ENCODE results near the gene SH3PXD2A.

SH3PXD2A gene

GRCh38 chr10:103669944-103670343 lies 185.4 kb downstream of the SH3PXD2A start:
- Histone ChIP-seq H3K9me3 (ENCODE audit: control extremely low read depth in 1 of 5, control insufficient read depth in 4 of 5, insufficient read depth in 2 of 5, low read depth in 1 of 5, low read length in 4 of 5) (no peaks in the 10 kb centered on the region), H3K27ac (ENCODE audit: insufficient read depth in 1 of 2, low read depth in 1 of 2, low read length in 2 of 2, poor library complexity in 1 of 2, severe bottlenecking in 2 of 2) (no peak overlapping the region), H3K36me3 (ENCODE audit: control insufficient read depth in 4 of 4, insufficient read depth in 4 of 4, low read length in 3 of 4) (peaks cover 0 to 1% (median 0%) of the 10 kb centered on the region in 4 experiments), H3K27me3 (replicated peaks in 2 of 5; ENCODE audit: control insufficient read depth in 4 of 5, insufficient read depth in 5 of 5, low read length in 4 of 5) (no peaks in the 10 kb centered on the region), H3K4me1 (ENCODE audit: control extremely low read depth in 1 of 4, control insufficient read depth in 4 of 4, insufficient read depth in 4 of 4, low read length in 3 of 4) (peaks cover 0 to 18% (median 6%) of the 10 kb centered on the region in 4 experiments), H3K4me3 (ENCODE audit: control insufficient read depth in 1 of 7, extremely low read depth in 1 of 7, insufficient read depth in 4 of 7, low read depth in 2 of 7, low read length in 6 of 7) (no peak overlapping the region)
- WGBS (ENCODE audit: insufficient coverage) = 100% methylated on average over 1 of the region's 2 CpGs
- POLR2A ChIA-PET = interaction anchor here (0.8 kb wide), 1 partner anchor 13 kb away, joined by 3 read pairs; no protein-coding TSS in a partner anchor
- CTCF ChIA-PET = interaction anchor here (1.1 to 3.0 kb wide), 3 partner anchors 17 to 104 kb away, joined by 3 to 19 read pairs (median 3); no protein-coding TSS in a partner anchor
- DNase-seq = no peak

GRCh38 chr10:103669243-103669929 lies 186.0 kb downstream of the SH3PXD2A start:
- ChIA-PET CTCF (interaction anchor here (1.1 to 3.0 kb wide), 2 partner anchors 17 to 64 kb away, joined by 3 to 19 read pairs; no protein-coding TSS in a partner anchor), POLR2A (no interaction called here)
- no peaks in the 10 kb centered on the region for H3K9me3 ChIP-seq (ENCODE audit: control extremely low read depth in 1 of 5, control insufficient read depth in 4 of 5, insufficient read depth in 2 of 5, low read depth in 1 of 5, low read length in 4 of 5)
- peaks cover 0 to 2% (median under 1%) of the 10 kb centered on the region in 4 experiments for H3K36me3 ChIP-seq (ENCODE audit: control insufficient read depth in 4 of 4, insufficient read depth in 4 of 4, low read length in 3 of 4)
- no peak overlapping the region for H3K27ac ChIP-seq (ENCODE audit: insufficient read depth in 1 of 2, low read depth in 1 of 2, low read length in 2 of 2, poor library complexity in 1 of 2, severe bottlenecking in 2 of 2)
- no peak for DNase-seq
- H3K4me1 ChIP-seq (ENCODE audit: control extremely low read depth in 1 of 4, control insufficient read depth in 4 of 4, insufficient read depth in 4 of 4, low read length in 3 of 4) = peaks cover 0 to 18% (median 6%) of the 10 kb centered on the region in 4 experiments
- H3K27me3 ChIP-seq (replicated peaks in 2 of 5; ENCODE audit: control insufficient read depth in 4 of 5, insufficient read depth in 5 of 5, low read length in 4 of 5) = no peaks in the 10 kb centered on the region
- WGBS (ENCODE audit: insufficient coverage) = 83% methylated on average over 6 of the region's 6 CpGs
- H3K4me3 ChIP-seq (ENCODE audit: control insufficient read depth in 1 of 7, extremely low read depth in 1 of 7, insufficient read depth in 4 of 7, low read depth in 2 of 7, low read length in 6 of 7) = peak overlapping the region in 1 of 7 experiments; percentile 58

GRCh38 chr10:103668351-103669242 lies 186.8 kb downstream of the SH3PXD2A start:
- 42% methylated on average over 37 of the region's 37 CpGs for WGBS (ENCODE audit: insufficient coverage)
- Histone ChIP-seq H3K27ac (ENCODE audit: insufficient read depth in 1 of 2, low read depth in 1 of 2, low read length in 2 of 2, poor library complexity in 1 of 2, severe bottlenecking in 2 of 2) (no peak overlapping the region), H3K4me1 (ENCODE audit: control extremely low read depth in 1 of 4, control insufficient read depth in 4 of 4, insufficient read depth in 4 of 4, low read length in 3 of 4) (peaks cover 0 to 18% (median 6%) of the 10 kb centered on the region in 4 experiments), H3K4me3 (ENCODE audit: control insufficient read depth in 1 of 7, extremely low read depth in 1 of 7, insufficient read depth in 4 of 7, low read depth in 2 of 7, low read length in 6 of 7) (peak overlapping the region in 4 of 7 experiments; percentile 32 to 66 (median 51)), H3K36me3 (ENCODE audit: control insufficient read depth in 4 of 4, insufficient read depth in 4 of 4, low read length in 3 of 4) (peaks cover 0 to 4% (median 1%) of the 10 kb centered on the region in 4 experiments), H3K9me3 (ENCODE audit: control extremely low read depth in 1 of 5, control insufficient read depth in 4 of 5, insufficient read depth in 2 of 5, low read depth in 1 of 5, low read length in 4 of 5) (no peaks in the 10 kb centered on the region), H3K27me3 (replicated peaks in 2 of 5; ENCODE audit: control insufficient read depth in 4 of 5, insufficient read depth in 5 of 5, low read length in 4 of 5) (no peaks in the 10 kb centered on the region)
- DNase-seq = peak in 1 of 3 donors; percentile 48
- ChIA-PET POLR2A (interaction anchor here (0.6 kb wide), 1 partner anchor 20 kb away, joined by 3 read pairs; no protein-coding TSS in a partner anchor), CTCF (interaction anchor here (0.9 to 3.1 kb wide), 4 partner anchors 7 to 41 kb away, joined by 3 to 22 read pairs (median 4); no protein-coding TSS in a partner anchor)

- Histone ChIP-seq H3K27me3 (replicated peaks in 2 of 5; ENCODE audit: control insufficient read depth in 4 of 5, insufficient read depth in 5 of 5, low read length in 4 of 5) (no peaks in the 10 kb centered on the region), H3K4me3 (ENCODE audit: control insufficient read depth in 1 of 7, extremely low read depth in 1 of 7, insufficient read depth in 4 of 7, low read depth in 2 of 7, low read length in 6 of 7) (no peak overlapping the region), H3K27ac (ENCODE audit: insufficient read depth in 1 of 2, low read depth in 1 of 2, low read length in 2 of 2, poor library complexity in 1 of 2, severe bottlenecking in 2 of 2) (no peak overlapping the region), H3K9me3 (ENCODE audit: control extremely low read depth in 1 of 5, control insufficient read depth in 4 of 5, insufficient read depth in 2 of 5, low read depth in 1 of 5, low read length in 4 of 5) (no peaks in the 10 kb centered on the region), H3K36me3 (ENCODE audit: control insufficient read depth in 4 of 4, insufficient read depth in 4 of 4, low read length in 3 of 4) (peaks cover 0 to 4% (median 1%) of the 10 kb centered on the region in 4 experiments), H3K4me1 (ENCODE audit: control extremely low read depth in 1 of 4, control insufficient read depth in 4 of 4, insufficient read depth in 4 of 4, low read length in 3 of 4) (peaks cover 0 to 18% (median 6%) of the 10 kb centered on the region in 4 experiments)
- peak in 1 of 3 donors; percentile 13 for DNase-seq
- CTCF ChIA-PET = interaction anchor here (0.9 to 3.1 kb wide), 5 partner anchors 8 to 39 kb away, joined by 3 to 22 read pairs (median 4); no protein-coding TSS in a partner anchor
- POLR2A ChIA-PET = no interaction called here
- WGBS (ENCODE audit: insufficient coverage) = 75% methylated on average over 5 of the region's 8 CpGs
Measured at GRCh38 chr10:103667356-103667755, 188.0 kb downstream of the SH3PXD2A start.

GRCh38 chr10:103666762-103667150 lies 188.6 kb downstream of the SH3PXD2A start:
- POLR2A ChIA-PET = no interaction called here
- Histone ChIP-seq H3K27ac (ENCODE audit: insufficient read depth in 1 of 2, low read depth in 1 of 2, low read length in 2 of 2, poor library complexity in 1 of 2, severe bottlenecking in 2 of 2) (no peak overlapping the region), H3K4me3 (ENCODE audit: control insufficient read depth in 1 of 7, extremely low read depth in 1 of 7, insufficient read depth in 4 of 7, low read depth in 2 of 7, low read length in 6 of 7) (no peak overlapping the region), H3K4me1 (ENCODE audit: control extremely low read depth in 1 of 4, control insufficient read depth in 4 of 4, insufficient read depth in 4 of 4, low read length in 3 of 4) (peaks cover 0 to 22% (median 10%) of the 10 kb centered on the region in 4 experiments), H3K27me3 (replicated peaks in 2 of 5; ENCODE audit: control insufficient read depth in 4 of 5, insufficient read depth in 5 of 5, low read length in 4 of 5) (no peaks in the 10 kb centered on the region), H3K36me3 (ENCODE audit: control insufficient read depth in 4 of 4, insufficient read depth in 4 of 4, low read length in 3 of 4) (peaks cover 0 to 4% (median 1%) of the 10 kb centered on the region in 4 experiments), H3K9me3 (ENCODE audit: control extremely low read depth in 1 of 5, control insufficient read depth in 4 of 5, insufficient read depth in 2 of 5, low read depth in 1 of 5, low read length in 4 of 5) (no peaks in the 10 kb centered on the region)
- no peak for DNase-seq
- WGBS (ENCODE audit: insufficient coverage) = 100% methylated on average over 4 of the region's 4 CpGs
- CTCF ChIA-PET = interaction anchor here (0.8 to 3.1 kb wide), 7 partner anchors 8 to 62 kb away, joined by 3 to 22 read pairs (median 3); no protein-coding TSS in a partner anchor

- H3K4me1 ChIP-seq (ENCODE audit: control extremely low read depth in 1 of 4, control insufficient read depth in 4 of 4, insufficient read depth in 4 of 4, low read length in 3 of 4) = peaks cover 0 to 25% (median 12%) of the 10 kb centered on the region in 4 experiments
Measured at GRCh38 chr10:103666087-103666761, 189.2 kb downstream of the SH3PXD2A start.

More at GRCh38 chr10:103666087-103666761, 189.2 kb downstream of the SH3PXD2A start:
- 100% methylated on average over 6 of the region's 9 CpGs for WGBS (ENCODE audit: insufficient coverage)
- Histone ChIP-seq H3K4me3 (ENCODE audit: control insufficient read depth in 1 of 7, extremely low read depth in 1 of 7, insufficient read depth in 4 of 7, low read depth in 2 of 7, low read length in 6 of 7) (no peak overlapping the region), H3K27me3 (replicated peaks in 2 of 5; ENCODE audit: control insufficient read depth in 4 of 5, insufficient read depth in 5 of 5, low read length in 4 of 5) (no peaks in the 10 kb centered on the region), H3K27ac (ENCODE audit: insufficient read depth in 1 of 2, low read depth in 1 of 2, low read length in 2 of 2, poor library complexity in 1 of 2, severe bottlenecking in 2 of 2) (no peak overlapping the region), H3K9me3 (ENCODE audit: control extremely low read depth in 1 of 5, control insufficient read depth in 4 of 5, insufficient read depth in 2 of 5, low read depth in 1 of 5, low read length in 4 of 5) (no peaks in the 10 kb centered on the region), H3K36me3 (ENCODE audit: control insufficient read depth in 4 of 4, insufficient read depth in 4 of 4, low read length in 3 of 4) (peaks cover 0 to 4% (median 1%) of the 10 kb centered on the region in 4 experiments)
- POLR2A ChIA-PET = no interaction called here
- peak in 1 of 3 donors; percentile 12 for DNase-seq
- CTCF ChIA-PET = interaction anchor here (0.6 to 3.1 kb wide), 9 partner anchors 8 to 63 kb away, joined by 3 to 22 read pairs (median 3); no protein-coding TSS in a partner anchor

Measured in common myeloid progenitor, CD34-positive (primary cell).